ENCODE measurements around the gene CD99.
"Not testable (repeated sequence)": the region's sequence is repeated elsewhere in the genome, so short reads cannot be mapped to it uniquely, and the experiment has no call there.

CD99 gene

DNA sequence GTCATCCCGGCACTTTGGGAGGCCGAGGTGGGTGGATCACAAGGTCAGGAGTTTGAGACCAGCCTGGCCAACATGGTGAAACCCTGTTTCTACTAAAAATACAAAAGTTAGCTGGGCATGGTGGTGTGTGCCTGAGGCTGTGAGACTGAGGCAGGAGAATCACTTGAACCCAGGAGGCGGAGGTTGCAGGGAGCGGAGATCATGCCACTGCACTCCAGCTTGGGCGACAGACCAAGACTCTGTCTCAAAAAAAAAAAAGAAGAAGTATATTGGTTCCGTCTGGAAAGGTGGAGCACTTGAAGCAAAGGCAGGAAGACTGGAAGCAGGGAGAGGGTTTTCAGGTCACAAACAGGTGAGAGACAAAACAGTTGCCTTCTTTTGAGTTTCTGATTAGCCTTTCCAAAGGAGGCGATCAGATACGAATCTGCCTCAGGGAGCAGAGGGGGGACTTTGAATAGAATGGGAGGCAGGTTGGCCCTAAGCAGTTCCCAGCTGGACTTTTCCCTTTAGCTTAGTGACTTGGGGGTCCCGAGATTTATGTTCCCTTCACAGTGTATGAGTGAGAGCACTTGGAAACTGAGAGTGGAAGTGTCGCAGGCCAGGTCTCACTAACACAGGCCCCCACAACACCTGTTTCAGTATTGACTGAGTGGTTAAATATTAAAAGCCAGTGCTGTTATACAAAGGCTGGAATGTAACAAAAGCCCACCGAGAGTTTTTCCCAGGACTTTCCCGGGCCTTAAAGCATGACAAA lies 89.6 kb downstream of the CD99 start:
- DNase-seq: not testable (repeated sequence)

DNA sequence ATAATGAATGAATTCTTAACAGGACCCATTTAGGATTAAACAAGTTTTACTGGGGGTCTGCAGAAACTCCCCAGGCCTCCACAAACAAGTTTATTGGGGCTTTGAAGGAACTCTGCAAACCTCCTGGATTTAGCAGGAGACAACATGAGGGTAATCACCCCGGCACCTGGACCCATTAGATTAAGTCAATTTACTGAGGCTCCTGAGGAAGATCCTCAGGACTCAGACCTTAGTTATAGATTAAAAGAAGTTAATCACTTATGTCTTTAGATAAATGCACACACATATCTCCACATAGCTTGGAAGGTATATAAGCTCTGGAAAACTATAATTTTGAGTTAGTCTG lies 90.1 kb downstream of the CD99 start:
- no peak for DNase-seq

DNA sequence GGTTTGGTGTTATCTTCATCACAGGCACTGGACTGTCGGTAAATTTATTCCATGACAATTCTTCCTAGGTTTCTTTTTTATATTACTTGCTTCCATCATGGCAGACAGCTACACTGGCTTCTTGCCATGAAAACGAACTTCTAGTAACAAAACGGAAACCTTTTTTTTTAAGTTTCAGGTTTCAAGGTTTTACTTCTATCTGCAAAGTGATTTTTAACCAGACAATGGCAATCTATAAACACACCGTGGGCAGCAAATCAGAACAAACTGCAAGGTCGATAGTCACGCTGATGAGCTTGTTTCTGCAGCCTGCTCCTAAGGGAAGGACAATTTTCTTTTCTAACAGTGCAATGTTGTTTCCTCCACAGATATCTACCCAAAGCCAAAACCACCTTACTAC lies 90.6 kb downstream of the CD99 start:
- no peak for DNase-seq

DNA sequence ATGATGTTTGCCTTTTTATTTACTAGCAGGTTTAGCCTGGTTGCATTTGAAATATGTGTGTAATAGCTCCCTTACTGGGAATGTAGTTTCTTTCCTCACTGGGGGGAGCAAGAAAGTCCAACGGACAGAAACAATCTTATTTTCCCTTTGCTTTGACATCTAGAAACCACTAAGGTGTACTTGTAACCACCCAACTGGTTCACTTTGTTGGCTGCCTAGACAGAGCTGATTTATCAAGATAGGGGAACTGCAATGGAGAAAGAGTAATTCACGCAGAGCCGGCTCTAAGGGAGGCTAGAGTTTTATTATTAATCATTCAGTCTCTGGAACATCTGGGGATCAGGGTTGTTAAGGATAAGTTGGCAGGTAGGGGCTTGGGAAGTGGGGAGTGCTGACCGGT lies 91.1 kb downstream of the CD99 start:
- no peak for DNase-seq

DNA sequence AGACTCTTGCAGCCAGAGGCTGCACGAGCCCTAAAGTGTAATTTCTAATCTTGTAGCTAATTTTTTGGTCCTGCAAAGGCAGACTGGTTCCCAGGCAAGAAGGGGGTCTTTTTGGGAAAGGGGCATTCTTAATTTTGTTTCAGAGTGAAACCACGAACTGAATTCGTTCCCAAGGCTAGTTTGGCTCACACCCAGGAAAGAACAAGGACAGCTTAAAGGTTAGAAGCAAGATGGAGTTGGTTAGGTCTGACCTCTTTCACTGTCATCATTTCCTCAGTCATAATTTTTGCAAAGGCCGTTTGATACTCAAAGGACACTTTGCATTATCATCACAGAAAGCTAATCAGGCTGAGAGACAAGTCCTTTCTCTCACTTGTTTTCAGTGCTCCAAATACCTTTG lies 91.7 kb downstream of the CD99 start:
- no peak for DNase-seq

DNA sequence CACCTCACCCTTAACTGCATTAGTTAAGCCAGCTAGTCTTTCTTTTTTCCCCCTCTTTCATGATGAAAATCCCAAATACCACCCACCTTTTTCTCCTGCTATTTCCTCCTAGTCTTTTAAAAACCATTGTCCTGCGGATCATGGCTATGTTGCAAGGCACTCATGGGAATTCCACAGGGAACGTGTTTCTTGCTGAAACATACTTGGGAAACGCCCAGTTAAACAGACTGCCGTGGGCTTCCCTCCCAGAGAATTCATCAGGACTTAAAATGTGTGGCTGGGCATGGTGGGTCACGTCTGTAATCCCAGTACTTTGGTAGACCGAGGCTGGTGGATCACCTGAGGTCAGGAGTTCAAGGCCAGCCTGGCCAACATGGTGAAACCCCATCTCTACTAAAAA lies 92.9 kb downstream of the CD99 start:
- DNase-seq: no peak

DNA sequence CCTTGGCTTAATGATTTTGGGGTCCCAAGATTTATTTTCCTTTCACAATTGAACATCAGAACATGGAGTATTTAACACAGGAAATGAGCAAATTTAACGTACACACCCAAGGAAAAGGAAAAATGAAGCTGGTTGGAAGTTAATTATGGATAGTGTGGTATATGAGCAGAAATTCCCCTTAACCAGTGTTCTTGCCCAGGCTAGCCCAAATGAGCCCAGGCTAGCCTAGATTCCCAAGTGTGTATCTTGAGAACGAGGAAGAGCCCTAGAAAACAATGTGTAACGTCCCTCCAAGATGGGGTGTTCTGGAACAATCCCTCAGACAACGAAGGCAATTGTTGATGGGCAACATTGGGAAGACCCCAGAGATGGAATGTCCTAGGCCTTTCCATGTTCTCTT lies 94.4 kb downstream of the CD99 start:
- no peak for DNase-seq

DNA sequence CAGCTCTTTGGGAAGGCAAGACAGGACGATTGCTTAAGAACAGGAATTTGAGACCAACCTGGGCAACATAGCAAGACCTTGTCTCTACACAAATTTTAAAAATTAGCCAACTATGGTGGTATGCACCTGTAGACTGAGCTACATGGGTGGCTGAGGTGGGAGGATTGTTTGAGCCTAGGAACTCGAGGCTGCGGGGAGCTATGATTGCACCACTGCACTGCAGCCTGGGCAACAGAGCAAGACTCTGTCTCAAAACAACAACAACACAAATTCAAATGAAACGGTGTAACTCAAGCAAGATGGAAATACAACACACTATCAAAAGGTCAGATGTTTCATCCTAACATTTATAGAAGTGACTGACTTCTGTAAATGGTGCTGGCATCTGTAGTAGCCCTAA lies 97.9 kb downstream of the CD99 start:
- DNase-seq: no peak

DNA sequence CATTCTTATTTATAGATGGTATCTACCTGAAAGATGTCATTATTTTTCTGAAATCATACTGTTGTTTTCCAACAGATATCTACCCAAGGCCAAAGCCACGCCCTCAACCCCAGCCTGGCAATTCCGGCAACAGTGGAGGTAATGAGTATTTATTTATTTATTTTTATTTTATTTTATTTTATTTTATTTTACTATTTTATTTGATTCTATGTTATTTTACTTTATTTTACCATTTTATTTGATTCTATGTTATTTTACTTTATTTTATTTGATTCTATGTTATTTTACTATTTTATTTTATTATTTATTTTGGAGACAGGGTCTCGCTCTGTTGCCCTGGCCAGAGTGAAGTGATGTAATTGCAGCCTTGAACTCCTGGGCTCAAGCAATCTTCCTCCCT lies 98.5 kb downstream of the CD99 start:
- DNase-seq: no peak
